Nephron progenitor cell (in vitro differentiated cells): ENCODE data around the gene PCLAF.

Experiments
- DNase-seq: peaks from one replicate; pipeline ENCODE4 v3.0.0; 2021
- H3K27ac Mint-ChIP-seq: 2 replicates; pipeline ENCODE4 v1.8.0; 2021; ENCODE audit warnings: mild to moderate bottlenecking, moderate library complexity, mixed read lengths
- H3K27me3 Mint-ChIP-seq: 2 replicates; pipeline ENCODE4 v1.8.0; 2021; ENCODE audit warnings: mild to moderate bottlenecking, low read depth, mixed read lengths; ENCODE audit not compliant: poor library complexity
- H3K36me3 Mint-ChIP-seq: 2 replicates; pipeline ENCODE4 v1.8.0; 2021; ENCODE audit warnings: low read depth, mixed read lengths
- H3K4me1 Mint-ChIP-seq: 2 replicates; pipeline ENCODE4 v1.8.0; 2021; ENCODE audit warnings: mixed read lengths
- H3K4me3 Mint-ChIP-seq: 2 replicates; pipeline ENCODE4 v1.8.0; 2021; ENCODE audit warnings: mild to moderate bottlenecking, moderate library complexity, mixed read lengths
- H3K9me3 Mint-ChIP-seq: 2 replicates; pipeline ENCODE4 v1.8.0; 2021; ENCODE audit warnings: mild to moderate bottlenecking, moderate library complexity, mixed read lengths
- TF ChIP-seq, protein P1 (sequence below): fragments of 200-600 bp; sonication (generic); IDR thresholded peaks from 2 replicates; pipeline ENCODE4 v1.5.0; 2021; ENCODE audit warnings: antibody characterized with exemption

PCLAF gene, protein sequence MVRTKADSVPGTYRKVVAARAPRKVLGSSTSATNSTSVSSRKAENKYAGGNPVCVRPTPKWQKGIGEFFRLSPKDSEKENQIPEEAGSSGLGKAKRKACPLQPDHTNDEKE

GRCh38 chr15:64381000-64381751 is at the start of gene PCLAF:
TSS of gene PCLAF (minus strand) at chr15:64381441. CDS start at chr15:64381371, 70 bp downstream.
- H3K9me3 Mint-ChIP-seq, result no peaks in the 10 kb centered on the region
- no peaks in the 10 kb centered on the region for H3K27me3 Mint-ChIP-seq
- peaks cover 9% of the 10 kb centered on the region for H3K36me3 Mint-ChIP-seq
- DNase-seq, result peak; percentile 91
- H3K4me1 Mint-ChIP-seq, result peaks cover 41% of the 10 kb centered on the region
- H3K4me3 Mint-ChIP-seq, result peak within 1 kb of the TSS; percentile 92
- TF ChIP-seq, protein P1, sequence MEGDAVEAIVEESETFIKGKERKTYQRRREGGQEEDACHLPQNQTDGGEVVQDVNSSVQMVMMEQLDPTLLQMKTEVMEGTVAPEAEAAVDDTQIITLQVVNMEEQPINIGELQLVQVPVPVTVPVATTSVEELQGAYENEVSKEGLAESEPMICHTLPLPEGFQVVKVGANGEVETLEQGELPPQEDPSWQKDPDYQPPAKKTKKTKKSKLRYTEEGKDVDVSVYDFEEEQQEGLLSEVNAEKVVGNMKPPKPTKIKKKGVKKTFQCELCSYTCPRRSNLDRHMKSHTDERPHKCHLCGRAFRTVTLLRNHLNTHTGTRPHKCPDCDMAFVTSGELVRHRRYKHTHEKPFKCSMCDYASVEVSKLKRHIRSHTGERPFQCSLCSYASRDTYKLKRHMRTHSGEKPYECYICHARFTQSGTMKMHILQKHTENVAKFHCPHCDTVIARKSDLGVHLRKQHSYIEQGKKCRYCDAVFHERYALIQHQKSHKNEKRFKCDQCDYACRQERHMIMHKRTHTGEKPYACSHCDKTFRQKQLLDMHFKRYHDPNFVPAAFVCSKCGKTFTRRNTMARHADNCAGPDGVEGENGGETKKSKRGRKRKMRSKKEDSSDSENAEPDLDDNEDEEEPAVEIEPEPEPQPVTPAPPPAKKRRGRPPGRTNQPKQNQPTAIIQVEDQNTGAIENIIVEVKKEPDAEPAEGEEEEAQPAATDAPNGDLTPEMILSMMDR, result no peak
- no peak within 1 kb of the TSS for H3K27ac Mint-ChIP-seq

GRCh38 chr15:64430000-64430735 is 48.9 kb upstream of the PCLAF start:
- TF ChIP-seq, protein P1, result no peak
- Mint-ChIP-seq H3K27me3 (no peaks in the 10 kb centered on the region), H3K4me3 (no peak overlapping the region), H3K27ac (peak overlapping the region; percentile 58), H3K36me3 (peaks cover 26% of the 10 kb centered on the region), H3K4me1 (peaks cover 7% of the 10 kb centered on the region), H3K9me3 (no peaks in the 10 kb centered on the region)
- no peak for DNase-seq

DNA sequence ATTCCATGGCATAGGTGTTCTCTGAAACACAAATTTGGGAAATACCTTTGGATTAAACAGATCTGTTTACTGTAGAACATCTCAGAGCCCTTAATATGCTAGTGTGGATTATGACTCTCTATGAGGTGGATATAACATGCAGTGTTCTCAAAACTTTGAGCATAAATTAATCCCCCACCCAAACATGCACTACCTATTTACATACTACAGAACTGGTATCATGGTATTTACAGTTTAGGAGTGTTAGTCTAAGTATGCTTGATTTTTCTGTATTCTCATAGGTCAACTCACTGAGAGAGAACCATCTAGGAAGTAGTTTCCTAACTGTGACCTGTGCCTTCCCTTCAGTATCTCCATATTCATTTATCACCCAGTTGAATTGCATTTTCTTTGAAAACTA is 48.2 kb upstream of the PCLAF start:
- Mint-ChIP-seq H3K4me3 (no peak overlapping the region), H3K27me3 (no peaks in the 10 kb centered on the region), H3K27ac (peak overlapping the region; percentile 58), H3K4me1 (peaks cover 7% of the 10 kb centered on the region), H3K36me3 (peaks cover 29% of the 10 kb centered on the region), H3K9me3 (no peaks in the 10 kb centered on the region)
- TF ChIP-seq, protein P1, result no peak
- no peak for DNase-seq

DNA sequence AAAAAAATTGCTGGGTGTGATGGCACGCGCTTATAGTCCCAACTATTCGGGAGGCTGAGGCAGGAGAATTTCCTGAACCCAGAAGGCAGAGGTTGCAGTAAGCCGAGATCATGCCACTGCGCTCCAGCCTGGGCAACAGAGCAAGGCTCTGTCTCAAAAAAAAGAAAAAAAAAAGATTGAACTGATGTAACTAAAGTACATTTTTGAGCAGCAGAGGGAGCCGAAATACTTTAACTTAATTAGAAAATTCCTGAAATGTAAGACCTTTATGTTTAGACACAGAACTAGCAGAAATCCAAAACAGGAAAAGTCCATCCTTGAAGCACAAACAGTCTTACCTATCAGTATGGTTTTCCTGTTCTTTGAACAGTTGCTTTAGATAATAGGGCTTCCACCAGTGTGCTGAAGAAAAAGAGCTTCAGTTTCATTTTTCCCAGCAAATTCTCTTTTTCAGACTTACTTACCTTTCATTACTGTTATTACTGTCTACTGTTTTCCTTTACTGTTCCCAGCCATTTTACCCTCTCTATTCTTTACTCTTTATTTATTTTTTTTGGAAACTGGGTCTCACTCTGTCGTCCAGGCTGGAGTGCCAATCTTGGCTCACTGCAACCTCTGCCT is 45.7 kb upstream of the PCLAF start:
- Mint-ChIP-seq H3K4me3 (no peak overlapping the region), H3K27ac (peak overlapping the region; percentile 51), H3K36me3 (peaks cover 29% of the 10 kb centered on the region), H3K4me1 (peaks cover 7% of the 10 kb centered on the region), H3K27me3 (no peaks in the 10 kb centered on the region), H3K9me3 (no peaks in the 10 kb centered on the region)
- no peak for DNase-seq
- TF ChIP-seq, protein P1, result no peak

- Mint-ChIP-seq H3K27me3 (no peaks in the 10 kb centered on the region), H3K4me1 (peaks cover 7% of the 10 kb centered on the region), H3K36me3 (peaks cover 36% of the 10 kb centered on the region), H3K9me3 (no peaks in the 10 kb centered on the region), H3K4me3 (no peak overlapping the region), H3K27ac (peak overlapping the region; percentile 68)
- TF ChIP-seq, protein P1, result no peak
- DNase-seq, result no peak
These were observed 44.0 kb upstream of the PCLAF start for GRCh38 chr15:64425221-64425620.
